A549 (cell line): Measurements from ENCODE around the gene PICK1. TPM values are rescaled to one million over a fixed set of nuclear protein-coding genes. Genes with fewer than 3 reads are reported as not detected.

Experiments
- ATAC-seq, 2 experiments: fragments of 200-7000 bp in 1 of 2; fragments of >200 bp in 1 of 2; cut with Nextera tagmentation in 1 of 2; cut with Tn5 transposase in 1 of 2; 3 replicates each; pipeline versions ENCODE4 v1.8.0 to v1.9.1; 2018 to 2020; ENCODE audit warnings: mild to moderate bottlenecking in 1 of 2, moderate library complexity in 1 of 2
- CTCF ChIA-PET: fragments of 300-600 bp; sonication (Branson Sonifier 250); formaldehyde crosslinking; extraction: SDS; loops from one replicate; lab custom pipeline; 2021; ENCODE audit warnings: antibody characterized with exemption, inconsistent platforms; lab: Yijun Ruan, JAX
- POLR2A ChIA-PET: fragments of 350-600 bp; formaldehyde crosslinking; extraction: SDS; loops from one replicate; lab custom pipeline; 2021; ENCODE audit warnings: antibody characterized with exemption, inconsistent platforms; lab: Yijun Ruan, JAX
- DNase-seq, 2 experiments: peaks; one replicate each; pipeline versions ENCODE4 v3.0.0 to v3.0.0-alpha.2; 2011 to 2016; ENCODE audit warnings: low read depth in 1 of 2, low spot score in 1 of 2
- FAIRE-seq: peaks from 2 replicates; lab custom pipeline; 2011; peaks lifted over from hg19 to GRCh38; lab: Jason Lieb, UNC
- H3K27ac ChIP-seq, 2 experiments: fragments of >200 bp; sonication (Bioruptor Twin); formaldehyde crosslinking; 3 replicates each; pipeline ENCODE4 v1.5.1; 2016 to 2017
- H3K4me1 ChIP-seq: fragments of >200 bp; sonication (Bioruptor Twin); formaldehyde crosslinking; 3 replicates; pipeline ENCODE4 v1.6.1; 2016
- H3K4me2 ChIP-seq: fragments of >200 bp; sonication (Bioruptor Twin); formaldehyde crosslinking; 3 replicates; pipeline ENCODE4 v1.6.1; 2016
- H3K4me3 ChIP-seq: fragments of >200 bp; sonication (Bioruptor Twin); formaldehyde crosslinking; 3 replicates; pipeline ENCODE4 v1.5.1; 2016
- H3K9me3 ChIP-seq: fragments of >200 bp; sonication (Bioruptor Twin); formaldehyde crosslinking; 3 replicates; pipeline ENCODE4 v1.6.1; 2016
- CBX2 ChIP-seq: fragments of 200-600 bp; sonication (generic); IDR thresholded peaks from 2 replicates; pipeline ENCODE4 v1.6.1; 2016; ENCODE audit warnings: low read depth, mild to moderate bottlenecking, borderline replicate concordance
- CBX8 ChIP-seq: fragments of 200-600 bp; sonication (generic); IDR thresholded peaks from 2 replicates; pipeline ENCODE4 v1.6.1; 2016
- CHD4 ChIP-seq: fragments of 200-600 bp; sonication (generic); IDR thresholded peaks from 2 replicates; pipeline ENCODE4 v1.6.1; 2016; ENCODE audit warnings: antibody characterized with exemption, mild to moderate bottlenecking, borderline replicate concordance
- ESRRA ChIP-seq: fragments of 150-350 bp; IDR thresholded peaks from 2 replicates; pipeline ENCODE4 v1.6.1; 2014; ENCODE audit warnings: mild to moderate bottlenecking, low read length, borderline replicate concordance
- FOSL2 ChIP-seq, 2 experiments: fragments of 450-650 bp in 1 of 2; fragments of >200 bp in 1 of 2; sonication (Bioruptor Twin) in 1 of 2; formaldehyde crosslinking; IDR thresholded peaks; 2 replicates each; pipeline versions ENCODE4 v1.5.0 to v1.6.1; 2016 to 2020; ENCODE audit warnings: mild to moderate bottlenecking in 1 of 2, moderate library complexity in 1 of 2
- FOXS1 ChIP-seq: fragments of 250-450 bp; sonication (Bioruptor Pico); IDR thresholded peaks from 2 replicates; pipeline ENCODE4 v1.5.0; 2020; ENCODE audit warnings: mild to moderate bottlenecking, moderate library complexity
- GATA3 ChIP-seq: IDR thresholded peaks from 2 replicates; pipeline ENCODE4 v1.6.1; 2012; ENCODE audit warnings: borderline replicate concordance
- HOXA7 ChIP-seq: fragments of 250-450 bp; sonication (Bioruptor Pico); IDR thresholded peaks from 2 replicates; pipeline ENCODE4 v1.5.0; 2020; ENCODE audit warnings: mild to moderate bottlenecking, moderate library complexity
- HOXB13 ChIP-seq: fragments of 250-450 bp; sonication (Bioruptor Pico); IDR thresholded peaks from 2 replicates; pipeline ENCODE4 v1.5.0; 2020; ENCODE audit warnings: low read depth, mild to moderate bottlenecking, moderate library complexity
- HOXB5 ChIP-seq: fragments of 250-450 bp; sonication (Bioruptor Pico); IDR thresholded peaks from 2 replicates; pipeline ENCODE4 v1.5.0; 2020; ENCODE audit warnings: mild to moderate bottlenecking, moderate library complexity
- KDM1A ChIP-seq: fragments of 200-600 bp; sonication (generic); IDR thresholded peaks from 2 replicates; pipeline ENCODE4 v1.6.1; 2016; ENCODE audit warnings: low read depth, mild to moderate bottlenecking
- KDM5A ChIP-seq: fragments of 200-600 bp; sonication (generic); IDR thresholded peaks from 2 replicates; pipeline ENCODE4 v1.6.1; 2016; ENCODE audit warnings: antibody characterized with exemption, mild to moderate bottlenecking
- MAFK ChIP-seq: fragments of 450-650 bp; IDR thresholded peaks from 2 replicates; pipeline ENCODE4 v1.6.1; 2014; ENCODE audit not compliant: partially characterized antibody
- MAZ ChIP-seq: fragments of 150-350 bp; IDR thresholded peaks from 2 replicates; pipeline ENCODE4 v1.6.1; 2014; ENCODE audit warnings: antibody characterized with exemption, low read depth, low read length, borderline replicate concordance
- NFE2L2 ChIP-seq: fragments of 150-350 bp; conservative IDR thresholded peaks from 2 replicates; pipeline ENCODE4 v1.6.1; 2014; ENCODE audit warnings: low read length
- POLR2A ChIP-seq: IDR thresholded peaks from 2 replicates; pipeline ENCODE4 v1.6.1; 2012; ENCODE audit warnings: mild to moderate bottlenecking, low read length
- POLR2AphosphoS2 ChIP-seq: conservative IDR thresholded peaks from 2 replicates; pipeline ENCODE4 v1.6.1; 2012; ENCODE audit warnings: low read length, improper control_type of control experiment, inconsistent platforms
- RAD21 ChIP-seq, 2 experiments: fragments of >200 bp in 1 of 2; sonication (Bioruptor Twin) in 1 of 2; formaldehyde crosslinking in 1 of 2; IDR thresholded peaks in 1 of 2; conservative IDR thresholded peaks in 1 of 2; 2 replicates in 1 of 2; 3 replicates in 1 of 2; pipeline ENCODE4 v1.6.1; 2012 to 2018; ENCODE audit warnings: inconsistent platforms in 1 of 2
- RCOR1 ChIP-seq: fragments of 150-350 bp; IDR thresholded peaks from 2 replicates; pipeline ENCODE4 v1.6.1; 2014; ENCODE audit warnings: antibody characterized with exemption, low read length, low read depth
- ZNF302 ChIP-seq: fragments of 250-450 bp; sonication (Bioruptor Pico); IDR thresholded peaks from 2 replicates; pipeline ENCODE4 v1.9.0; 2021; ENCODE audit warnings: inconsistent platforms, mild to moderate bottlenecking, moderate library complexity
- ZSCAN20 ChIP-seq: fragments of 250-450 bp; sonication (Bioruptor Pico); IDR thresholded peaks from 2 replicates; pipeline ENCODE4 v1.8.0; 2022; ENCODE audit warnings: mild to moderate bottlenecking, moderate library complexity
- WGBS: methylation state at CpG from one replicate; pipeline ENCODE4 v1.1.6; 2017; ENCODE audit errors: missing lambda C conversion rate; 5-methylcytosine and 5-hydroxymethylcytosine counted together
- polyA plus RNA-seq, 4 experiments: library from polyadenylated mRNA; depleted of rRNA in 3 of 4; stranded (reverse); fragments of >200 nt; fragmentation: RNase III in 1 of 4; extraction: RNeasy Plus Mini Kit Qiagen cat#74134 plus additional on column Dnase treatment in 1 of 4; gene quantifications; 2 replicates in 3 of 4; 3 replicates in 1 of 4; pipeline ENCODE4 v1.2.3, GENCODE V29; 2011 to 2017
- TF ChIP-seq, protein P1 (sequence below): fragments of >200 bp; sonication (Bioruptor Twin); formaldehyde crosslinking; IDR thresholded peaks from 3 replicates; pipeline ENCODE4 v1.6.1; 2016
- TF ChIP-seq, protein P2 (sequence below): fragments of 200-600 bp; sonication (generic); IDR thresholded peaks from 2 replicates; pipeline ENCODE4 v1.6.1; 2016; ENCODE audit warnings: antibody characterized with exemption, mild to moderate bottlenecking, moderate library complexity
- TF ChIP-seq, protein P3 (sequence below): fragments of 150-350 bp; IDR thresholded peaks from 2 replicates; pipeline ENCODE4 v1.6.1; 2014; ENCODE audit warnings: low read depth, mild to moderate bottlenecking, low read length
- TF ChIP-seq, protein P4 (sequence below): IDR thresholded peaks from 2 replicates; pipeline ENCODE4 v1.6.1; 2012

The PICK1 gene
- polyA plus RNA-seq, 2 of the 4 experiments (the other 2 are of a cell fraction) = 15.6 to 17.8 TPM

DNA sequence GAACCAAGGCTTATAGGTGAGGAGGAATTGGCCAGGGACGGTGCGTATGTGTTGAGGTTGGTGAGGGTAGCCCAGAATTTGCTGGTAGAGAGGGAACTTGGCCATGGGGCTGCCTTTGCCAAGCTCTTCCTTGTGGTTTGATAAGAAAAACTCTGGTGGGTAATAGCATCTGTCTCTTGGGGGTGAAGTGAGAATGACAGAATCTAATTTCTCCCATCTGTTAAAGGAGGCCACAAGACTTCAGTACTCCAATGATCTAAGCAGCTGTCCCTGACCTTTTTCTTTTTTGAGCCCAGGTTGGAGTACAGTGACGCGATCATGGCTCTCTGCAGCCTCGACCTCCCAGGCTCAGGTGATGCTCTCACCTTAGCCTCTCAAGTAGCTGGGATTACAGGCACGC lies 36.0 kb upstream of the PICK1 start:
- H3K27ac ChIP-seq = no peak overlapping the region
- H3K4me2 ChIP-seq = no peak overlapping the region
- DNase-seq = no peak
- no peak for FAIRE-seq
- POLR2A ChIA-PET = no interaction called here
- CTCF ChIA-PET = no interaction called here
- H3K9me3 ChIP-seq = no peaks in the 10 kb centered on the region
- WGBS = 89% methylated on average over 6 of the region's 6 CpGs
- no peaks in the 10 kb centered on the region for H3K4me1 ChIP-seq
- no peak overlapping the region for H3K4me3 ChIP-seq
- TF ChIP-seq CBX2 = no peak
- no peak for TF ChIP-seq POLR2AphosphoS2
- TF ChIP-seq ESRRA = no peak
- TF ChIP-seq FOXS1 (CRISPR knock-in tag) = no peak
- TF ChIP-seq ZSCAN20 (CRISPR knock-in tag) = no peak
- no peak for TF ChIP-seq HOXA7 (CRISPR knock-in tag)
- no peak for TF ChIP-seq ZNF302 (CRISPR knock-in tag)
- no peak for TF ChIP-seq MAFK
- TF ChIP-seq KDM5A = no peak
- TF ChIP-seq KDM1A = no peak
- no peak for TF ChIP-seq MAZ
- TF ChIP-seq FOSL2 (IDR thresholded peaks at IDR 0.05) = no peak
- TF ChIP-seq FOSL2 (CRISPR knock-in tag; IDR thresholded peaks at IDR 0.05) = no peak
- no peak for TF ChIP-seq HOXB5 (CRISPR knock-in tag)
- TF ChIP-seq, protein P1, sequence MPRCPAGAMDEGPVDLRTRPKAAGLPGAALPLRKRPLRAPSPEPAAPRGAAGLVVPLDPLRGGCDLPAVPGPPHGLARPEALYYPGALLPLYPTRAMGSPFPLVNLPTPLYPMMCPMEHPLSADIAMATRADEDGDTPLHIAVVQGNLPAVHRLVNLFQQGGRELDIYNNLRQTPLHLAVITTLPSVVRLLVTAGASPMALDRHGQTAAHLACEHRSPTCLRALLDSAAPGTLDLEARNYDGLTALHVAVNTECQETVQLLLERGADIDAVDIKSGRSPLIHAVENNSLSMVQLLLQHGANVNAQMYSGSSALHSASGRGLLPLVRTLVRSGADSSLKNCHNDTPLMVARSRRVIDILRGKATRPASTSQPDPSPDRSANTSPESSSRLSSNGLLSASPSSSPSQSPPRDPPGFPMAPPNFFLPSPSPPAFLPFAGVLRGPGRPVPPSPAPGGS = no peak
- no peak for ATAC-seq

DNA sequence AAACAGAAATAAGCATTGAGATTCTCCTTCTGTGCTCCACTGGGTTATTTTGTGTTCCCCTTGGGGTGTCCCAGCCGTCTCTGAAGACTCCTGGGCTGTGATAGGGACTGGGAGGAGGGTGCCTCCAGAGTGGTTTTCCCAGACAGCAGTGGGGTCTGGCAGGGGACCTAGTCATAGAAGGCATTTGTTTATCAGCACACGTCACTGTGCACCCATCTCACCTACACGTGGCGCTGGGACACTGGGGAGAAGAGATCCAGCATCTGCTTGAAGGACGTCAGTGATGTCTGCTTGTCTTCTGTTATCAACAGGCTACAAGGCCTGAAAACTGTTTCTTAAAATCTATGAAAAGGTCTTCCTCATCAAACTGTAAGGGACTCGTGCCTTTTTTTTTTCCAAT lies 34.2 kb upstream of the PICK1 start:
- ATAC-seq (no peak), DNase-seq (no peak), FAIRE-seq (no peak)
- whole genome bisulfite sequencing = 77% methylated on average over 6 of the region's 6 CpGs
- Histone ChIP-seq H3K4me1 (no peaks in the 10 kb centered on the region), H3K4me2 (no peak overlapping the region), H3K9me3 (no peaks in the 10 kb centered on the region), H3K4me3 (no peak overlapping the region), H3K27ac (no peak overlapping the region)
- POLR2A ChIA-PET = no interaction called here
- TF ChIP-seq HOXA7 (CRISPR knock-in tag) (no peak), POLR2A (no peak), FOSL2 (IDR thresholded peaks at IDR 0.05) (no peak), FOSL2 (CRISPR knock-in tag; IDR thresholded peaks at IDR 0.05) (no peak), HOXB13 (CRISPR knock-in tag) (no peak), RCOR1 (no peak), RAD21 (conservative IDR thresholded peaks at IDR 0.05 in 1 of 2, IDR thresholded peaks at IDR 0.05 in 1 of 2) (no peak), CBX2 (no peak), GATA3 (no peak), CHD4 (no peak), ESRRA (no peak), NFE2L2 (no peak), CBX8 (no peak)
- TF ChIP-seq, protein P2, sequence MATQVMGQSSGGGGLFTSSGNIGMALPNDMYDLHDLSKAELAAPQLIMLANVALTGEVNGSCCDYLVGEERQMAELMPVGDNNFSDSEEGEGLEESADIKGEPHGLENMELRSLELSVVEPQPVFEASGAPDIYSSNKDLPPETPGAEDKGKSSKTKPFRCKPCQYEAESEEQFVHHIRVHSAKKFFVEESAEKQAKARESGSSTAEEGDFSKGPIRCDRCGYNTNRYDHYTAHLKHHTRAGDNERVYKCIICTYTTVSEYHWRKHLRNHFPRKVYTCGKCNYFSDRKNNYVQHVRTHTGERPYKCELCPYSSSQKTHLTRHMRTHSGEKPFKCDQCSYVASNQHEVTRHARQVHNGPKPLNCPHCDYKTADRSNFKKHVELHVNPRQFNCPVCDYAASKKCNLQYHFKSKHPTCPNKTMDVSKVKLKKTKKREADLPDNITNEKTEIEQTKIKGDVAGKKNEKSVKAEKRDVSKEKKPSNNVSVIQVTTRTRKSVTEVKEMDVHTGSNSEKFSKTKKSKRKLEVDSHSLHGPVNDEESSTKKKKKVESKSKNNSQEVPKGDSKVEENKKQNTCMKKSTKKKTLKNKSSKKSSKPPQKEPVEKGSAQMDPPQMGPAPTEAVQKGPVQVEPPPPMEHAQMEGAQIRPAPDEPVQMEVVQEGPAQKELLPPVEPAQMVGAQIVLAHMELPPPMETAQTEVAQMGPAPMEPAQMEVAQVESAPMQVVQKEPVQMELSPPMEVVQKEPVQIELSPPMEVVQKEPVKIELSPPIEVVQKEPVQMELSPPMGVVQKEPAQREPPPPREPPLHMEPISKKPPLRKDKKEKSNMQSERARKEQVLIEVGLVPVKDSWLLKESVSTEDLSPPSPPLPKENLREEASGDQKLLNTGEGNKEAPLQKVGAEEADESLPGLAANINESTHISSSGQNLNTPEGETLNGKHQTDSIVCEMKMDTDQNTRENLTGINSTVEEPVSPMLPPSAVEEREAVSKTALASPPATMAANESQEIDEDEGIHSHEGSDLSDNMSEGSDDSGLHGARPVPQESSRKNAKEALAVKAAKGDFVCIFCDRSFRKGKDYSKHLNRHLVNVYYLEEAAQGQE = no peak
- TF ChIP-seq, protein P3, sequence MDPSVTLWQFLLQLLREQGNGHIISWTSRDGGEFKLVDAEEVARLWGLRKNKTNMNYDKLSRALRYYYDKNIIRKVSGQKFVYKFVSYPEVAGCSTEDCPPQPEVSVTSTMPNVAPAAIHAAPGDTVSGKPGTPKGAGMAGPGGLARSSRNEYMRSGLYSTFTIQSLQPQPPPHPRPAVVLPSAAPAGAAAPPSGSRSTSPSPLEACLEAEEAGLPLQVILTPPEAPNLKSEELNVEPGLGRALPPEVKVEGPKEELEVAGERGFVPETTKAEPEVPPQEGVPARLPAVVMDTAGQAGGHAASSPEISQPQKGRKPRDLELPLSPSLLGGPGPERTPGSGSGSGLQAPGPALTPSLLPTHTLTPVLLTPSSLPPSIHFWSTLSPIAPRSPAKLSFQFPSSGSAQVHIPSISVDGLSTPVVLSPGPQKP = no peak
- TF ChIP-seq, protein P4, sequence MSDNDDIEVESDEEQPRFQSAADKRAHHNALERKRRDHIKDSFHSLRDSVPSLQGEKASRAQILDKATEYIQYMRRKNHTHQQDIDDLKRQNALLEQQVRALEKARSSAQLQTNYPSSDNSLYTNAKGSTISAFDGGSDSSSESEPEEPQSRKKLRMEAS = no peak
- TF ChIP-seq, all 56 proteins: peak for 0
- CTCF ChIA-PET = no interaction called here
